Ecto neural progenitor cell (in vitro differentiated cells): ENCODE data around the gene MEIS2.

Experiments used
- DNase-seq: peaks from one replicate; pipeline ENCODE4 v3.0.0-alpha.2; 2018; ENCODE audit warnings: low spot score

Gene MEIS2

DNA sequence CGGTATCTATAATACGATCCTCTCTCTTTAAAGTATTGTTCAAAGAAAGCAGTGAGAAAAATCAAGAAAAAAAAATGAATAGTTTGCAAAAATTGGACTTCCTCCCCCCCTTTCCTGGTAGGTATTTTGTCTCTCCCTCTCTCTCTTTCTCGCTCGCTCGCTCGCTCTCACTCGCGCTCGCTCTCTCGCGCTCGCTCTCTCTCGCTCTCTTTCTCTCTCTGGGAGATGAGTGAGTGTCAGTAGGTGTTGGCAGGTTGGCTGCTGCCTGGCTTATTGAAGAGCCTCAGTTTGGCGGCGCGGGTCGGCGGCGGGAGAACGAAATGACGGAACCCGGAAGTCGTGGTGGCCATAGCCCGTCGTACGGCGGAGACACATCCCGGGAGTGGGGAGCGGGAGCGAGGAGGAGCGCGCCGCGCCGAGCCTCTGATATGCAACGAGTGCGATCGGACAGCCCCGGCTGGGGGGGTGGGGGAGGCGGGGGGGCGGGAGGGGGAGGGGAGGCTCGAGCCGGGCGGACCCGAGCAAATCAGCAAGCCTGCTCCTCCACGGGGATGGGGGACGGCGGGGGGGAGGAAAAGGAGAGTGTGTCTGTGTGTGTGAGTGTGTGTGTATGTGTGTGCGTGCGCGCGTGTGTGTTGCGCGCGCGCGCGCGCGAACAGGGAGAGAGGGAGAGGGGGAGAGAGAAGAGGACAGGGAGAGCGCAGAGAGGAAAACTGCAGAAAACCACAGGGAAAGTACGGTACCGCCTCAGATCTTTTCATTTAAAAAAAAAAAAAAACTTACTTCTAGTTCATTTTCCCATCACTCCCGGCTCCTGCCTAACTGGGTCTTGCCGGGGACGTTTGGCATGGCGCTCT lies at the start of gene MEIS2:
Gene MEIS2 (minus strand): TSS at position 441 of the 857 bp plus-strand sequence. CDS start 1,083 bp downstream, outside the sequence.
- DNase-seq: peak; percentile 92

DNA sequence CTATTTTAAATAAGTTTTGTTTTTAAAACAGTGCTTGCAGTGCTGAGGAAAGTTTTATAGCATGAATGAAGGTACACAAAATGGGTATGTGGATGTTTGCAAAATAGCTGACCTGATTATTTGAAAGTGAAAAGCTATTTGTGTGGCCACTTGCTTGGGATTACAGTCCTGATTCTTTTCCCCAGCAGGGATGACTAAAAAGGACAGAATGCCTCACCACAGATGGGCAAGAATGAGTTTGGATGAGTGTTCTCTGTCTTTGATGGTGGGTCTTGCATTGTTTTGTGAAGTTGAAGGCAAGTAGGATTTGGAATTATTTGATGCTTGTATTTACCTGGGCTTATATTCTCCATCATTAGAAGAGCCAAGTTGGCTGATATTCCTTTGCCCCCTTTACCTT lies 48.8 kb upstream of the MEIS2 start:
- DNase-seq: no peak

DNA sequence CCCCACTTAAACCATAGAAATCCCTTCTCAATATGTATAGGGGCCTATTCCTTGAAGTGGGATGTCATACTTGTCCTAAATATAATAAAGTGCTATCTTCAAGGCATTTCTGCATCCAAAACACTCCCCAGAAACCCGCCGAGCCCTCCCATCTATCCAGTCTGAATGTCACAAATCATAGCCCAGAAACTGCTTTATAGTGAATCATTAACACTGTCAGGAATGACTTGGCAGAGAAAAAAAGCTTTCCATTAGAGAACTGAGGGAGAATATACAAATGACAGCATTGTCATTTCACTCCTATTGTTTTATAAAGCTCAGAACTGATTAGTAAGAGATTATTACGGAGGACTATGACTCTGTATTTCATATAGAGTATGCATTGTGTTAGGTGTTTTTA lies 48.4 kb upstream of the MEIS2 start:
- DNase-seq: no peak

DNA sequence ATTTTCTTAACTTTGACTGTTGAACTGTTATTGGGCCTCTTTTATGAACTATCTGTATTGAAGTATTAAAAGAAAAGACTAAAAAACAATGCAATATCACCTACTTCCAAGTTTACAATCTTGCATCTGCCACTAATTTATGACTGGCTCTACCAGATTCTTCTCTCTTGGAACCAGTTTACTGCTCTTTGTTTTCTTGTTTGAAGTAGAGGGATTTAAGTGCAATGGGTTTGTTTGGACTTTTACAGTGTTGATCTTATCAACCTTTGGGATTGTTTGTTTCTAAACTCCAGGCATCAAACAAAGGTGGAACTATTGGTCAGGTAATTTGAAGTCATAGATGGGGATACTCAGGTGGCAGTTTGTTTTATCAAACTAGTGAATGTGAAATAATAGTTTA lies 43.0 kb upstream of the MEIS2 start:
- DNase-seq: no peak

DNA sequence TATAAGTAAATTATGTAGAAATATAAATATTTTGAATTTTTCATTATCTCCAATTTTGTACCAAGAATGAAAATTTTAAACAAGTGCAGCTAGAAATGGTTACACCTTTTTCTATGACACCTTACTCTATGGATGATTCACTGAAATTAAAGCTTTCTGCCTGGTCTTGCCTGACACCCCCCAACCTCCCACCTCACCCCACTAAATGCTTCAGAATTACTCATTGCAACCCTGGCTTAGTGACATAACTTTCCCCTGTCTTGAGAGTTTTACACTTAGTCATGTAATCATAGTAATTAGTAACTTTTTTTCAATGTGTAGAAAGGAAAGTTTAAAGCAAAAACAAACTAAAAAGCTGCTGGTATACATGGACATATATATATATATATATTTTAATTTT lies 42.0 kb upstream of the MEIS2 start:
- no peak for DNase-seq

DNA sequence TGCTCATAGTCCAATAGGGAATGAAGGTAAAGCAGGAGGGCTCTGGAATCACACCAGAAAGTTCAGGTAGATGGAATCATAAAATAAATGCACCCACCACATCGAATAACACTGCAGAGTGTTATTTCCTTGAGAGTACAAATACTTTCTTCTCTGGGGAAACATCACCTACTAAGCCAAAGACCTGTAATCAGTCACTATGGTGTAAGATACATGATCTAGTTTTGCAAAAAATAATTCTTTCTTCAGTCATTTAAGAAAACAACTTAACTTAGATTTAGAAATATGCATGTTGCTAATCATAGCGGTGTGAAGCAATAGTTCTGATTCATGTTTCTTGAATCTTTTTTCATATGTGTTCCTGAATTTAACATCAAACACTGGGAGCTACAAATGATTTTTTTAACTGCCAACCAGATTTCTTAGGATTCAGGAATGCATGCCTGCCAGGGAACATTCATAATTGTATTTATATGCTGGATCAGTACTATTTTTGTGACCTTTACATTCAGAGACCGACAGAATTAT lies 40.2 kb upstream of the MEIS2 start:
- DNase-seq: no peak

DNA sequence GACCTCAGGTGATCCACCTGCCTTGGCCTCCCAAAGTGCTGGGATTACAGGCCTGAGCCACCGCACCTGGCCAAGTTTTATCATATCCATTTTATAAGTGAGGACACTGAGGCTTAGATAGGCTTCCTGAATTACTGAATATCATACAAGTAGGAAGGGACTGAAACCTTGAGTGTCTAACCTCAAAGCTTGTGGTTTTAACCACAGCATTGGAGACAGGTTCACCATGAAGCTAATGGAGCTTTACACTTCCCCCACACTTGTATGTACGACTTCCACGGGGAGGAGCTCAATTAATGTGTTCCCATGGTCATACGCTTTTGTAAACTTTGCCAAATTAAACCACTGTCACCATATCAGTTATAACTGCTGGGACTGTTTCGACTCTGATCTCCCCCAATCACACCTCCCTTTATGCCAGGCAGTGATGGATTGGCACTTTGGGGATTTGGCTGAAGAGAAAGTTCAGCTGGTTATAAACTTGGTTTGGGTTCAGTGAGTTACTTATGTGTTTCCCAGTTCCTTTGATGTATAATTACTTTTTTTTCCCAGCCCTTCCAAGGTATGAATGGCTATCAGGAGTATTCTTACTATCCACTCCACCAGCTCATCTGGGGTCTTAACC lies 38.4 kb upstream of the MEIS2 start:
- no peak for DNase-seq

DNA sequence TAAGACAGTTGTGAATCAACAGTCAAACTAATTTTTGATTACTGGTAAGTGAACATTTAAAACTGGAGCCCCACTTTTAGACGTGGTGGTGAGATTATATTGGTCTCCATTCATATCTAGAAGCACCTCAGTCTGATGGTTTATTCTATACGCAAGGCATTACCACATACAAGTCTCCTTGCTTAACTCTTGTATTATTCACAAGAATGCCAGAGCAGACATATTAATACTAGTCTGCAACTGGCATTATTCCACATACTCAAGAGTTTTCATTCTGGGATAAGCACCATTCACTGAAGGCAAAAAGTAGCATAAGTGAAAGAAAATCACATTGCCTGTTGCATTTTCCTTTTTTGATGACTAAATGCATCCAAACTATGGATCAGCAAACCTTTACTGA lies 36.9 kb upstream of the MEIS2 start:
- no peak for DNase-seq

DNA sequence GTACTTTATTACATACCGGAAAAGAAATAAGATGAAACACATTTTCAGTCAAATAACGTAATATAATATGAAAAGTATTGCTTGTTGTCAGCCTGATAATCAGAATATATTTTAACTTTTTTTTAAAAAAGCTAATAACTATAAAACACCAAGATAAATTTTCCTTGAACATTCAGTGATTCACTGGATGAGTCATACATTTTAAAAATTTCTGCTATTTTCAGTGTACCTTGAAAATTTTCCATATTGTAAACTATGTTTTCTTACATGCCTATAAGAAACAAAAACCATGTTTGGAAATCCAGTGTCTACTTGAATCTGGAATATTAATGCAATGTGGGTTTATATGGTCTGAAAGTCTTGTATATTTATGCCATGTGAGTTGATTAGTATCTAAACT lies 36.3 kb upstream of the MEIS2 start:
- no peak for DNase-seq

DNA sequence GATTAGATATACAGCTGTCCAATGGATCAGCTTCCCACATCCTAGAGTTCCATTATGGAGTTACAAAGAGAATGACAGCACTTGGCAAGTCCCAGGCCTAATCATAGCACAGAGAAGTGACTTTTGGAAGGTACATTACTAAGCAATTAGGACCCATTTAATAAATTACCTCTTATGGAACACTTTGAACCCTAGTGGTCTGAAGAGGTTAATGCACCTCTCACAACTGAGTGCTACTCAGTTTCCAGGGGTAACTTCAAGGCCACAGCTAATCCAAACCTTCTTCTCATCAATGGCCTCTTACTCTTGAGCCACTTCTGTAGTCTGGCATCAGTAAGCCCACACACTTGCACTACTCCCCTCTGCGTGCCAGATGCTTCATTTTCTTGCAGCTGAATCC lies 34.9 kb upstream of the MEIS2 start:
- no peak for DNase-seq

DNA sequence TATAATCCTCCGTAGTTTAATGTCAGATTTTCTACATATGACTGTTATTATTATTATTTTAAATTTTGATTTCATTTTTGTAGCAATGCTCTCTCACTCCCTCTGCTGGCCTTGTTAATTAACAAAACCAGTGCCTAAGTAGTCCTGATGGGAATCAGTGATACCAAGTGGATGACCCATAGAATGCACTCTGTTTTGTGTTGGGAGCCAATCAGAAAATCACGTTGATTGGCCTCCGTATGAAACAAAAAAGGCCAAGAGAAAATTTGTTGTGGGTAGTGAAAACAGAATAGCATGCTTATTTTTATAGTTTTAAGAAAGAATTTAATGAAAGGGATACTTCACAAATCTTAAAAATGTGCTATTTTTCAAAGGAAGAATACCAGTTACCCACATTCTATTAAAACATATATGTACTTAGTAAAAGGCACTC lies 34.4 kb upstream of the MEIS2 start:
- no peak for DNase-seq

DNA sequence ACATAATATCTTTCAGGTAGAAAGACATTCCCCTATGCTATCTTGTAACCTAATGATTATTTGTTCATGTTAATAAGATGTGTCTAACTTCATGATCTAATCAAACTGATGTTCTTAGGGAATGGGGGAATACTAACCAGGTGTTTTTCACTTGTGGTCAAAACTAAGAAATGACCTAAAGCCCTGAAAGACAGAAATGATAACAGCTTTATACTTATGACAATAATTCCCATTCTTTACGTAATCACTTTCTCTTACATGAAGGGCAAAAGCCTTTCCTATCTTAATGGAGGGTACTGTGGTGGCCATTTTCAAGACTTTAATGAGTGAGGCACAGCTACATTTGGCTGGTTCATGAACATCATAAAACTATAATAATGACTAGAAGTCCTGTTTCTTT lies 33.9 kb upstream of the MEIS2 start:
- no peak for DNase-seq

DNA sequence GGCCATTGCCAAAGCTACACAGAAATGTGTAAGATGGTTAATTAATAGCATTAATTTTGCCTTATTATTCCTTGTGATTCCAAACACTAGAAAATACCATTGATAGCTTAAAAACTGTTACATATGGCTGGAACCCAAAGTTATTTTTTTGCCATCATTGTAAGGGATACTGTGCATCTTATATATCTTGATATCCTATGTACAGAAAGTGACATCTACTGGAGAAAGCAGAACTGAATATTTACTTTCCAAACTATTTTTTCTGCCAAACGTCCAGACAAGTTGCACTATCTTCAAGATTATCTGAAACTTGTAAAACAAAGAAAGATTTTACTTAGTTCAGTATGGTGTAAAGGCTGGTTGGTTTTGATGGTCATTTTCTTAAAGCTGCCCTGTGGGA lies 33.3 kb upstream of the MEIS2 start:
- DNase-seq: no peak

DNA sequence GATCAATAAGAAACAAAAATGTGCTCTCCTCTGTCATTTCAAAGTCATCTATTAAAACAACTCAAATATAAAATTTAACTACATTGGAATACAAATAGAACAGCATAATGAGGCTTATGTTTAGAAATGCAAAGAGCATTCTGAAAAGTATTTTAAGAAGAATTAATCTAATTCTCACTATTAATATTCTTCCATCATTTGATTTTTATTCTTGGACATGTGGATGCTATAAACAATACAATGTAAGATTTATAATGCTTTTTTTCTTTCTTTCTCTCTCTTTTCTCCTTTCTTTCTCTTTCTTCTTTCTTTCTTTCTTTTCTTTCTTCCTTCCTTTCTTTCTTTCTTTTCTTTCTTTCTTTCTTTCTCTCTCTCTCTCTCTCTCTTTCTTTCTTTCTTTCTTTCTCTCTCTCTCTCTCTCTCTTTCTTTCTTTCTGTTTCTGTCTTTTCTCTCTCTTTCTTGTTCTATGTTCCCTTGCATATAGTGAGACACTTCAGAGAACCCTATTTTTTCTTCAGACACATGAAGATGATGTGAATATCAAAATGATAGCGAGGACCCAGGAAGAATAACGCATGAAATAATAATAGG lies 32.6 kb upstream of the MEIS2 start:
- no peak for DNase-seq

DNA sequence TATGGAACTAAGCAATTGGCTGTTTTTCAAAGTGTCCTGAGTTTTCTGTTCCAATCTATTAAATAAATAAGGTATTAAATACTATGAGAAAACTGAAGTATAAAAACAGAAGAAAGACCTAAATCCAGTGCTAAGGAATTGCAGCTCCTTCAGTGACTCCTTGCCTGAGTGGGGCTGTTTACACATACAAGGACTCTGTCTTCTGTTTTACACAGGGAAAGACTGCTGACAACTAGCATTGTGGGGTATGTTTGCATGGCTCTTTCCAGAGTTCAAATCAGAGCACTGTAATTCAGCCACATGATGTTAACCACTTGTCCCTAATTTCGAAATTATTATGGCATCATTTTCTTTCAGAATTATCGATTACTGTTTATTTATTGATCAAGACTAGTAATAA lies 31.3 kb upstream of the MEIS2 start:
- DNase-seq: no peak

DNA sequence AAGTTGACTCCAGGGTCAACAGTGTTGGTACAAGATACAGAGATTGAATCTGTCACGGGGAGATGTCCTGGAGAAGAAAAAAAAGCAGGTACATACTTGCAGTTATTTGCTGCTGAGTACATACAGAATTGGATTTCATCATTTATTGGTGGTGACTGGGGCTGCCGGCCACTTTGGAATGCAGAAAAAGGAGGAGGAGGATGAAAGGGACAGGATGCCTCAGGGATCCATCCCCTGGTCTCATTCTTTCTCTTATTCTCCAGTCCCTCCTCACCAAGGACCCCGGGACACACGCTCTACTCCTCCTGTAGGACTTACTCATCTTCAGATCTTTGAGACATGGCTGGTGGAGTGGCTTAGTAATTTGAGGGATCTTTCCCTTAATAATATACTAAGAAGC lies 30.0 kb upstream of the MEIS2 start:
- DNase-seq: no peak

DNA sequence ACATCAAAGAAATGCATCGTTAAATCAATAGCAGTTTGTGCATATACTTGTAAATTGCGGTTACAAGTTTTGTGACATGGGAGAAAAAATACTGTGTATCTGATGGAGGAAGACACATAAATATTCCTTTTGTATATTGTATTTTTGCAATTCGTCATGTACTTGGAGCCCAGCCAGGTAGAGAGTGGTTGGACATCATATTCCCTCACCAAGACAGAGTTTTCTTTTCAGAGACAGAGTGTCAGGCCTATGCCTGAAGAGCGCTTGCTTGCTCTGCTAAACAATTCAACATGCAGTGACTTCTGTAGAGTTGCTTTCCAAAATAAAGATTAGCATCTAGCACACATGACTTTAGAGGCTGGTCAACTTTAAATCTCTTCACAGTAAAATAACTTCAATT lies 24.8 kb upstream of the MEIS2 start:
- no peak for DNase-seq

DNA sequence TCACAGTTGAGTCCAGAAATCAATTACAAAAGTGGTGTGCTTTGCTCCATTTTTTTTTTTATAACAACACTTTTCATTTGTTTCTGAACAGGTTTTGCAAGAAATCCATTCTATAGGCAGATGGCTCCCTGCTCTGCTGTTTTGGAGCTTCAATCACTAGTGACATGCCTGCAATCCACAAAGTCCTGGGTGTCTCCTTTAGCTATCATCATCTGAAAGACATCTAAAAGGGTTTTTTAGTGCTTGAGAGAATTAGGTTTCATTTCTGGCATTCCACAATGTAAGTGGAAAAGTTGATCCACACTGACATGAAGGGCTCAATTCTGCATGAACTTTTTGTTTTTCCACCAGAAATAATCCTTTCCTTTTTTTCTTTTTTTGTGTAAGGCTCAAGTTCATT lies 24.0 kb upstream of the MEIS2 start:
- no peak for DNase-seq

DNA sequence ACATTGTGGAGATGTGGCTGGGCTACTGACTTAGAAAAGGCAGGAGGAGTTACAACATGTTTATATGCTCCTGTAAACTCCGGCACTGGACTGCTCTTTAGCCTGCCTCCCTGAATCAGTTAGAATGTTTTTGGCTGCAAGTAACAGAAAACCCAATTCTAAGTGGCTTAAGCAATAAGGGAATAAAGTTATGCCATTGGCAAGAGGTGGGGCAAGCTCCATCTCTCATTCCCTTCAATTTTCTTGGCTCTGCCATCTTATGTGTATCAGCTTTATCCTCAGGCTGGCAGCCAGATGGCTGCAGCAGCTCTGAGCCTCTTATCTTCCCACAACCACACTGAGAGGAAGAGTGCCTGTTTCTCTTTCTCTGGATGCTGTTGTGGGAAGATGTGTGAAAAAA lies 22.4 kb upstream of the MEIS2 start:
- DNase-seq: no peak

DNA sequence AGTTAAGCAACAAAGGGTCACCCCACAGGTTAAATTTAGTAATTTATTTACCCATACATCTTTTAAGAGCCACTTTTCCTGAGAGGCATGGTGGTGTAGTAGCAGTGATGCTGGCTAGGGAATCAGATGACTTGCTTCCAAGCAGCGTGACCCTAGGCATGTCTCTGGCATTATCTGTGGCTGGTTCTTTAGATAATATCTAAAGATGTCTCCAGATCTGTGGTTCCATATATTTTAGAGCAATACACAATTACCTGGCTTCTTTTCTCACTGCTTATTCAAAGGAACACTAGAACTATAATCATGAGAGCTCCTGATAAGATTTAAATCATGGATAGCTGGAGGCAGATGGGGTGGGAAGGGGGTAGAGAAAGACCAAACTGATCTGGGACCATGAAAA lies 21.1 kb upstream of the MEIS2 start:
- no peak for DNase-seq

DNA sequence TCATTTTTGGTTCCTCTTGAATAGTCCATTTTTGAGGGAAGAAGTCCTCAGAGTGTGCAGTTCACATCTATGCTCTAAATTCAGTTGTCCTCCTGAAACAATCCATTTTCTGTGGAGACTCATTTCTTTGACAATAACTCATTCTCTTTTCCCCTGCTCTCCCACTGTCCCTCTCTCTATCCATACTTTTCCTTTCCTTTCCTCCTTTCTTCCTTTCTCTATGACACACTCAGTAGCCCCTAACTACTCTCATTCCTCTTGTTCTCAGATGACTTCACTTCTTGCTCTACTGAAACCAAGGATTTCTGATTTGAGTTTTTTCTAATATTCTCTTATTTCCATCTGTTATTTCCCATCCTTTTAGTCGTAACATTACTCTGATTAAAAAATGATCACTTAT lies 16.7 kb upstream of the MEIS2 start:
- DNase-seq: no peak

DNA sequence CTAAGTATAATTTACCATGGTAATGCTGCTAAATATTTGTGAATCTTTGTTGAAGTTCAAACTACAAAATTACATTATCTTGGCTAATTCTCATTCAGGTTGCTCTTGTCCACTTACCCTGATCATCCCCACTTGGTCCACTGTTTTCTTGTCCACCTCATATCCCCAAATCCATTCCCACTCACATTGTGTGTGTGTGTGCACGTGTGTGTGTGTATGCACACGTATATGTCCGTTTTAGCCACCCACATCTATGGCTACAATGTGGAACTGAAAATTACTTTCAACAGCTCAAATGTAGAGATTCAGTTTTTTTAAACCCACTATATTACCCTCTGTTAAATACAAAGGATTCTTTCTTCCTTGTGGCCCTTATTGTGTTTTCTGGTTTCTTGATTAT lies 15.2 kb upstream of the MEIS2 start:
- no peak for DNase-seq

DNA sequence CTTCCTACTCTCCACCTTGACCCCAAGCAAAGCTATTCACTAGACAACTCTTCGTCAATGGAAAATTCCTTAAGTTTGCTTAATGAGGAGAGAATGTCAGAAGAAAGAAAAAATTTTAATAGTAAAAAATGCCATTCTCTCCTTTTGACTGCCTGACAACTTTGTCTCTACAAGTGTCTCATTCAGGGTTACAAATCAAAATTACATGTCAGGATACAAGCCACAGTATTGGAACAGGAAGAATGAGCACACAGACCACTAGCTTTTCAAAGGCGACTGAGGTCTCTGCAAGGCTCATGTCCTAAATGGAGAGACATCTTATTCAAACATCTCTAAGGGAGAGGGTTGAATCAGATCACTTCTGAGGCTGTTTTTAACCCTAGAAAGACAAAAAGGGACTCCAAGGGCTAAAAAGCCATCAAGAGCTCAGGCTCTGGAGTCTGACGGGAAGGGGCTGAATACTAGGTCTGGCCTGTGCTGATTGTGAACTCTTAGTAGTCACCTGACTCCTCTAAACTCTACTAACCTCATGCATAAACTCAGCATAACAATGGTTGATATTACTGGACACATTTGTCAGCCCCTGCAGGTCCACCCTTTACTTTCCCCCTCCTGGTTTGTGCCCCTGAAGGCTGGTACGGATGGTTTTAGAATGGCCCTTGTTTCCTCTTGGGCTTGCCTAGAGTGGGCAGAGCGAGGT lies 12.8 kb upstream of the MEIS2 start:
- no peak for DNase-seq
